Measurements from ENCODE around the gene ZC3H12C. TPM values are rescaled to one million over a fixed set of nuclear protein-coding genes. Genes with fewer than 3 reads are reported as not detected.

The ZC3H12C gene
- total and polyA plus RNA-seq, 2 of the 13 experiments (the other 11 are each of a cell fraction or from before 2014, with no cell fraction given), result 2.4 to 5.7 TPM

- Histone ChIP-seq H3K4me1 (ENCODE audit: insufficient read depth, low read length) (no peaks in the 10 kb centered on the region), H2AFZ (ENCODE audit: low read length) (no peak overlapping the region), H3K79me2 (ENCODE audit: insufficient read depth, low read length) (no peaks in the 10 kb centered on the region), H3K27me3 (ENCODE audit: control insufficient read depth in 1 of 2, insufficient read depth in 2 of 2, low read length in 2 of 2) (no peaks in the 10 kb centered on the region; a peak in 1 of 5 replicates), H3K27ac (ENCODE audit: extremely low read length, insufficient read depth, low read length) (no peak overlapping the region), H4K20me1 (ENCODE audit: insufficient read depth, low read length) (no peaks in the 10 kb centered on the region), H3K9ac (ENCODE audit: insufficient read depth, low read depth, low read length) (no peak overlapping the region), H3K4me2 (ENCODE audit: low read depth, low read length) (no peak overlapping the region), H3K9me3 (ENCODE audit: low read length) (no peaks in the 10 kb centered on the region), H3K4me3 (replicated peaks in 1 of 3; ENCODE audit: insufficient read depth in 1 of 3, low read depth in 2 of 3, low read length in 3 of 3) (no peak overlapping the region), H3K36me3 (replicated peaks in 1 of 2; ENCODE audit: control insufficient read depth in 1 of 2, insufficient read depth in 2 of 2, low read length in 2 of 2) (0 out of 5 replicates have a peak, but pooled peaks cover 0 to 3% of the 10 kb centered on the region in 2 experiments)
- DNase-seq (ENCODE audit: low spot score), result no peak
- CTCF ChIA-PET (ENCODE audit: low intra/inter-chr PET ratio, low total read pairs), result no interaction called here
- in situ Hi-C loops (cut with HindIII; ENCODE audit: extremely low pct_ligation_motif_present, low pct_unique_long_range_greater_than_20kb), result no loop called here
- no TSS peak for BruUV-seq (replicated peaks)
- FAIRE-seq, result no peak
- no peak for ATAC-seq
- intact Hi-C loops (cut with micrococcal nuclease; ENCODE audit: unreplicated experiment), result no loop called here
- WGBS (ENCODE audit: low lambda C conversion rate), result 87% methylated on average over 2 of the region's 2 CpGs
- TF ChIP-seq ZNF607 (CRISPR knock-in tag; IDR thresholded peaks at IDR 0.05; ENCODE audit: borderline replicate concordance) (no peak), HNRNPK (IDR thresholded peaks at IDR 0.05; ENCODE audit: low read depth, low read length, poor library complexity, severe bottlenecking) (no peak)
- POLR2A ChIA-PET, result no interaction called here
Observed at GRCh38 chr11:110119317-110119716, 26.1 kb downstream of the ZC3H12C start.

- no peak overlapping the region for H3K27ac ChIP-seq (ENCODE audit: extremely low read length, insufficient read depth, low read length)
- POLR2A ChIA-PET, result no interaction called here
- H3K79me2 ChIP-seq (ENCODE audit: insufficient read depth, low read length), result no peaks in the 10 kb centered on the region
Observed at GRCh38 chr11:110121204-110121603, 28.0 kb downstream of the ZC3H12C start.

More at GRCh38 chr11:110121204-110121603, 28.0 kb downstream of the ZC3H12C start:
- TF ChIP-seq ZNF30 (CRISPR knock-in tag; IDR thresholded peaks at IDR 0.05), result no peak
- no peak for TF ChIP-seq RARA (CRISPR knock-in tag; IDR thresholded peaks at IDR 0.05)
- TF ChIP-seq ZKSCAN1 (IDR thresholded peaks at IDR 0.05; ENCODE audit: low read length), result no peak
- TF ChIP-seq ZBTB42 (CRISPR knock-in tag; IDR thresholded peaks at IDR 0.05), result no peak
- TF ChIP-seq SP2 (CRISPR knock-in tag; IDR thresholded peaks at IDR 0.05), result no peak
- TF ChIP-seq ZNF513 (CRISPR knock-in tag; conservative IDR thresholded peaks at IDR 0.05), result no peak
- no peak for TF ChIP-seq HCFC1 (IDR thresholded peaks at IDR 0.05; ENCODE audit: low read depth, low read length)
- no peak for TF ChIP-seq MYPOP (CRISPR knock-in tag; IDR thresholded peaks at IDR 0.05)
- no peak for TF ChIP-seq FOXJ3 (CRISPR knock-in tag; IDR thresholded peaks at IDR 0.05; ENCODE audit: borderline replicate concordance)
- no peak for TF ChIP-seq RFX3 (CRISPR knock-in tag; IDR thresholded peaks at IDR 0.05)
- TF ChIP-seq CREB3 (CRISPR knock-in tag; IDR thresholded peaks at IDR 0.05), result no peak
- TF ChIP-seq ZNF138 (CRISPR knock-in tag; IDR thresholded peaks at IDR 0.05; ENCODE audit: low read depth), result no peak
- no peak for TF ChIP-seq ZNF383 (CRISPR knock-in tag; IDR thresholded peaks at IDR 0.05; ENCODE audit: borderline replicate concordance)
- TF ChIP-seq ZNF569 (CRISPR knock-in tag; IDR thresholded peaks at IDR 0.05; ENCODE audit: borderline replicate concordance), result no peak
- Histone ChIP-seq H3K9me3 (ENCODE audit: low read length) (no peaks in the 10 kb centered on the region), H3K4me1 (ENCODE audit: insufficient read depth, low read length) (peaks cover 9% of the 10 kb centered on the region), H3K4me3 (replicated peaks in 1 of 3; ENCODE audit: insufficient read depth in 1 of 3, low read depth in 2 of 3, low read length in 3 of 3) (no peak overlapping the region), H4K20me1 (ENCODE audit: insufficient read depth, low read length) (no peaks in the 10 kb centered on the region), H3K4me2 (ENCODE audit: low read depth, low read length) (no peak overlapping the region), H3K9ac (ENCODE audit: insufficient read depth, low read depth, low read length) (no peak overlapping the region), H3K36me3 (replicated peaks in 1 of 2; ENCODE audit: control insufficient read depth in 1 of 2, insufficient read depth in 2 of 2, low read length in 2 of 2) (no peaks in the 10 kb centered on the region), H2AFZ (ENCODE audit: low read length) (no peak overlapping the region), H3K27me3 (ENCODE audit: control insufficient read depth in 1 of 2, insufficient read depth in 2 of 2, low read length in 2 of 2) (no peaks in the 10 kb centered on the region; a peak in 1 of 5 replicates)
- no peak for ATAC-seq
- intact Hi-C loops (cut with micrococcal nuclease; ENCODE audit: unreplicated experiment), result no loop called here
- WGBS (ENCODE audit: low lambda C conversion rate), result 98% methylated on average over 4 of the region's 4 CpGs
- FAIRE-seq, result no peak
- CTCF ChIA-PET (ENCODE audit: low intra/inter-chr PET ratio, low total read pairs), result no interaction called here
- no TSS peak for BruUV-seq (replicated peaks)
- in situ Hi-C loops (cut with HindIII; ENCODE audit: extremely low pct_ligation_motif_present, low pct_unique_long_range_greater_than_20kb), result no loop called here
- no peak for DNase-seq (ENCODE audit: low spot score)
